ENCODE results near the gene KIAA0232.
"Not testable (repeated sequence)": the region's sequence is repeated elsewhere in the genome, so short reads cannot be mapped to it uniquely, and the experiment has no call there.

The KIAA0232 gene

GRCh38 chr4:6888506-6889071, 106.1 kb downstream of the KIAA0232 start:
- no peak overlapping the region for H3K27ac ChIP-seq (ENCODE audit: low read depth, low read length)
- H3K36me3 ChIP-seq (ENCODE audit: control insufficient read depth, insufficient read depth, low read length) = no peaks in the 10 kb centered on the region; the same call in 1 of the 2 replicates
- no peak overlapping the region for H3K9ac ChIP-seq (ENCODE audit: low read depth, low read length)
- no peak overlapping the region for H3K4me3 ChIP-seq (ENCODE audit: low read depth, low read length)
- H3K9me3 ChIP-seq (ENCODE audit: control insufficient read depth, insufficient read depth, low read length) = no peaks in the 10 kb centered on the region; the same call in 1 of the 2 replicates
- no peaks in the 10 kb centered on the region for H3K27me3 ChIP-seq (ENCODE audit: control insufficient read depth, insufficient read depth, low read length)
- peaks cover 4% of the 10 kb centered on the region; the same call in 1 of the 2 replicates for H3K4me1 ChIP-seq (ENCODE audit: control insufficient read depth, insufficient read depth, low read length)

GRCh38 chr4:6889101-6889735, 106.7 kb downstream of the KIAA0232 start:
- no peaks in the 10 kb centered on the region; the same call in 1 of the 2 replicates for H3K9me3 ChIP-seq (ENCODE audit: control insufficient read depth, insufficient read depth, low read length)
- no peak overlapping the region for H3K4me3 ChIP-seq (ENCODE audit: low read depth, low read length)
- H3K27ac ChIP-seq (ENCODE audit: low read depth, low read length) = no peak overlapping the region
- peaks cover 2% of the 10 kb centered on the region; the same call in 1 of the 2 replicates for H3K4me1 ChIP-seq (ENCODE audit: control insufficient read depth, insufficient read depth, low read length)
- H3K9ac ChIP-seq (ENCODE audit: low read depth, low read length) = no peak overlapping the region
- no peaks in the 10 kb centered on the region for H3K27me3 ChIP-seq (ENCODE audit: control insufficient read depth, insufficient read depth, low read length)
- H3K36me3 ChIP-seq (ENCODE audit: control insufficient read depth, insufficient read depth, low read length) = no peaks in the 10 kb centered on the region

GRCh38 chr4:6889736-6890324, 107.3 kb downstream of the KIAA0232 start:
- Histone ChIP-seq H3K4me3 (ENCODE audit: low read depth, low read length) (no peak overlapping the region), H3K27ac (ENCODE audit: low read depth, low read length) (no peak overlapping the region)

GRCh38 chr4:6890358-6890757, 107.8 kb downstream of the KIAA0232 start:
- Histone ChIP-seq H3K27me3 (ENCODE audit: control insufficient read depth, insufficient read depth, low read length) (no peaks in the 10 kb centered on the region), H3K9me3 (ENCODE audit: control insufficient read depth, insufficient read depth, low read length) (no peaks in the 10 kb centered on the region; the same call in 1 of the 2 replicates), H3K9ac (ENCODE audit: low read depth, low read length) (no peak overlapping the region), H3K4me1 (ENCODE audit: control insufficient read depth, insufficient read depth, low read length) (no peaks in the 10 kb centered on the region), H3K27ac (ENCODE audit: low read depth, low read length) (no peak overlapping the region), H3K4me3 (ENCODE audit: low read depth, low read length) (no peak overlapping the region), H3K36me3 (ENCODE audit: control insufficient read depth, insufficient read depth, low read length) (no peaks in the 10 kb centered on the region)

More at GRCh38 chr4:6889736-6890324, 107.3 kb downstream of the KIAA0232 start:
- Histone ChIP-seq H3K9me3 (ENCODE audit: control insufficient read depth, insufficient read depth, low read length) (no peaks in the 10 kb centered on the region; the same call in 1 of the 2 replicates), H3K27me3 (ENCODE audit: control insufficient read depth, insufficient read depth, low read length) (no peaks in the 10 kb centered on the region), H3K36me3 (ENCODE audit: control insufficient read depth, insufficient read depth, low read length) (no peaks in the 10 kb centered on the region), H3K9ac (ENCODE audit: low read depth, low read length) (no peak overlapping the region), H3K4me1 (ENCODE audit: control insufficient read depth, insufficient read depth, low read length) (no peaks in the 10 kb centered on the region)

- not testable (repeated sequence) for H3K9ac ChIP-seq (ENCODE audit: low read depth, low read length); H3K9me3 ChIP-seq (ENCODE audit: control insufficient read depth, insufficient read depth, low read length); H3K4me3 ChIP-seq (ENCODE audit: low read depth, low read length); H3K27me3 ChIP-seq (ENCODE audit: control insufficient read depth, insufficient read depth, low read length); H3K4me1 ChIP-seq (ENCODE audit: control insufficient read depth, insufficient read depth, low read length); H3K27ac ChIP-seq (ENCODE audit: low read depth, low read length); H3K36me3 ChIP-seq (ENCODE audit: control insufficient read depth, insufficient read depth, low read length)
Observed at GRCh38 chr4:6890971-6891370, 108.4 kb downstream of the KIAA0232 start.

- Histone ChIP-seq H3K27ac (ENCODE audit: low read depth, low read length) (no peak overlapping the region), H3K9ac (ENCODE audit: low read depth, low read length) (no peak overlapping the region), H3K36me3 (ENCODE audit: control insufficient read depth, insufficient read depth, low read length) (no peaks in the 10 kb centered on the region)
Observed at GRCh38 chr4:6891436-6892170, 109.1 kb downstream of the KIAA0232 start.

GRCh38 chr4:6892190-6892908, 109.8 kb downstream of the KIAA0232 start:
- H3K36me3 ChIP-seq (ENCODE audit: control insufficient read depth, insufficient read depth, low read length) = no peaks in the 10 kb centered on the region
- no peak overlapping the region for H3K4me3 ChIP-seq (ENCODE audit: low read depth, low read length)
- no peaks in the 10 kb centered on the region; the same call in 1 of the 2 replicates for H3K9me3 ChIP-seq (ENCODE audit: control insufficient read depth, insufficient read depth, low read length)
- no peak overlapping the region for H3K27ac ChIP-seq (ENCODE audit: low read depth, low read length)
- H3K4me1 ChIP-seq (ENCODE audit: control insufficient read depth, insufficient read depth, low read length) = no peaks in the 10 kb centered on the region
- H3K9ac ChIP-seq (ENCODE audit: low read depth, low read length) = no peak overlapping the region
- no peaks in the 10 kb centered on the region for H3K27me3 ChIP-seq (ENCODE audit: control insufficient read depth, insufficient read depth, low read length)

More at GRCh38 chr4:6891436-6892170, 109.1 kb downstream of the KIAA0232 start:
- no peaks in the 10 kb centered on the region; the same call in 1 of the 2 replicates for H3K9me3 ChIP-seq (ENCODE audit: control insufficient read depth, insufficient read depth, low read length)
- H3K4me3 ChIP-seq (ENCODE audit: low read depth, low read length) = no peak overlapping the region
- H3K4me1 ChIP-seq (ENCODE audit: control insufficient read depth, insufficient read depth, low read length) = no peaks in the 10 kb centered on the region
- no peaks in the 10 kb centered on the region for H3K27me3 ChIP-seq (ENCODE audit: control insufficient read depth, insufficient read depth, low read length)

GRCh38 chr4:6892909-6893202, 110.3 kb downstream of the KIAA0232 start:
- Histone ChIP-seq H3K27me3 (ENCODE audit: control insufficient read depth, insufficient read depth, low read length) (no peaks in the 10 kb centered on the region), H3K36me3 (ENCODE audit: control insufficient read depth, insufficient read depth, low read length) (no peaks in the 10 kb centered on the region), H3K4me1 (ENCODE audit: control insufficient read depth, insufficient read depth, low read length) (no peaks in the 10 kb centered on the region), H3K27ac (ENCODE audit: low read depth, low read length) (no peak overlapping the region), H3K4me3 (ENCODE audit: low read depth, low read length) (no peak overlapping the region), H3K9me3 (ENCODE audit: control insufficient read depth, insufficient read depth, low read length) (no peaks in the 10 kb centered on the region; the same call in 1 of the 2 replicates), H3K9ac (ENCODE audit: low read depth, low read length) (no peak overlapping the region)

GRCh38 chr4:6893449-6894085, 111.0 kb downstream of the KIAA0232 start:
- no peaks in the 10 kb centered on the region for H3K4me1 ChIP-seq (ENCODE audit: control insufficient read depth, insufficient read depth, low read length)
- no peaks in the 10 kb centered on the region for H3K27me3 ChIP-seq (ENCODE audit: control insufficient read depth, insufficient read depth, low read length)
- no peak overlapping the region for H3K4me3 ChIP-seq (ENCODE audit: low read depth, low read length)
- H3K9ac ChIP-seq (ENCODE audit: low read depth, low read length) = no peak overlapping the region
- no peaks in the 10 kb centered on the region for H3K36me3 ChIP-seq (ENCODE audit: control insufficient read depth, insufficient read depth, low read length)
- no peaks in the 10 kb centered on the region; the same call in 1 of the 2 replicates for H3K9me3 ChIP-seq (ENCODE audit: control insufficient read depth, insufficient read depth, low read length)
- no peak overlapping the region for H3K27ac ChIP-seq (ENCODE audit: low read depth, low read length)

- Histone ChIP-seq H3K4me3 (ENCODE audit: low read depth, low read length) (no peak overlapping the region), H3K27me3 (ENCODE audit: control insufficient read depth, insufficient read depth, low read length) (no peaks in the 10 kb centered on the region), H3K36me3 (ENCODE audit: control insufficient read depth, insufficient read depth, low read length) (no peaks in the 10 kb centered on the region), H3K27ac (ENCODE audit: low read depth, low read length) (no peak overlapping the region), H3K9me3 (ENCODE audit: control insufficient read depth, insufficient read depth, low read length) (no peaks in the 10 kb centered on the region; the same call in 1 of the 2 replicates), H3K4me1 (ENCODE audit: control insufficient read depth, insufficient read depth, low read length) (no peaks in the 10 kb centered on the region), H3K9ac (ENCODE audit: low read depth, low read length) (no peak overlapping the region)
Observed at GRCh38 chr4:6894086-6894478, 111.6 kb downstream of the KIAA0232 start.

Measured in HUES48 (cell line).